ENCODE data around the gene DYNC1H1. TPM values are rescaled to one million over a fixed set of nuclear protein-coding genes. Genes with fewer than 3 reads are reported as not detected.
"Not testable (repeated sequence)": the region's sequence is repeated elsewhere in the genome, so short reads cannot be mapped to it uniquely, and the experiment has no call there.

Gene DYNC1H1
- total and polyA plus RNA-seq, 2 donors (not counting 1 experiment from before 2014, with no cell fraction given), result 128 to 677 TPM

DNA sequence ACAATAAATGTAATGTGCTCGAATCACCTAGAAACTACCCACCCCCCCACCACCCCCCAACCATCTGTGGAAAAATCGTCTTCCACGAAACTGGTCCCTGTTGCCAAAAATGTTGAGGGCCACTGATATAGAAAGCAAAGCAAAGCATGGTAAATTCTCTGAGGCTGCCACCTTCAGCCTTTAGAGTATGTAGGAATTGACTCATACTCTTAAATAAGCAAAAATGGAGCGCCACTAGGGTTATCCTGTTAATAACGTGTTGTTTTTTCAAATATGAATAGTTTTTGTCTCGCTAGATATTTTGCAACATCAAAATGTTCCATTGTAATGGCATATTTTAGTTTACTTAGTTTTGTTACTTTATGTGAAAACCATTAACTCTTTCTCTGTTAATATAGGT is 18.2 kb downstream of the DYNC1H1 start:
- Histone ChIP-seq H3K27me3 (ENCODE audit: control insufficient read depth, insufficient read depth, low read length) (no peaks in the 10 kb centered on the region), H3K27ac (ENCODE audit: insufficient read depth, low read length) (no peak overlapping the region), H3K79me2 (ENCODE audit: control insufficient read depth, insufficient read depth, low read length) (peaks cover 45% of the 10 kb centered on the region), H3K4me3 (replicated peaks in 1 of 4; ENCODE audit: control extremely low read depth in 1 of 4, insufficient read depth in 1 of 4, low read depth in 3 of 4, low read length in 4 of 4) (no peak overlapping the region), H3K4me2 (ENCODE audit: extremely low read depth, insufficient read depth, low read length) (no peak overlapping the region), H3K36me3 (ENCODE audit: control insufficient read depth, insufficient read depth, low read length) (peaks cover 31% of the 10 kb centered on the region), H4K20me1 (ENCODE audit: control insufficient read depth, extremely low read depth, insufficient read depth, low read length) (no peaks in the 10 kb centered on the region), H3K4me1 (ENCODE audit: control insufficient read depth, extremely low read depth, insufficient read depth, low read length) (peaks cover 8% of the 10 kb centered on the region), H3K9ac (ENCODE audit: insufficient read depth, low read length) (no peak overlapping the region), H2AFZ (ENCODE audit: low read length) (no peak overlapping the region), H3K9me3 (ENCODE audit: control insufficient read depth, insufficient read depth, low read depth, low read length) (no peaks in the 10 kb centered on the region)
- TF ChIP-seq EZH2 (IDR thresholded peaks at IDR 0.05; ENCODE audit: low read length, missing control alignments), result no peak
- TF ChIP-seq, protein P1, sequence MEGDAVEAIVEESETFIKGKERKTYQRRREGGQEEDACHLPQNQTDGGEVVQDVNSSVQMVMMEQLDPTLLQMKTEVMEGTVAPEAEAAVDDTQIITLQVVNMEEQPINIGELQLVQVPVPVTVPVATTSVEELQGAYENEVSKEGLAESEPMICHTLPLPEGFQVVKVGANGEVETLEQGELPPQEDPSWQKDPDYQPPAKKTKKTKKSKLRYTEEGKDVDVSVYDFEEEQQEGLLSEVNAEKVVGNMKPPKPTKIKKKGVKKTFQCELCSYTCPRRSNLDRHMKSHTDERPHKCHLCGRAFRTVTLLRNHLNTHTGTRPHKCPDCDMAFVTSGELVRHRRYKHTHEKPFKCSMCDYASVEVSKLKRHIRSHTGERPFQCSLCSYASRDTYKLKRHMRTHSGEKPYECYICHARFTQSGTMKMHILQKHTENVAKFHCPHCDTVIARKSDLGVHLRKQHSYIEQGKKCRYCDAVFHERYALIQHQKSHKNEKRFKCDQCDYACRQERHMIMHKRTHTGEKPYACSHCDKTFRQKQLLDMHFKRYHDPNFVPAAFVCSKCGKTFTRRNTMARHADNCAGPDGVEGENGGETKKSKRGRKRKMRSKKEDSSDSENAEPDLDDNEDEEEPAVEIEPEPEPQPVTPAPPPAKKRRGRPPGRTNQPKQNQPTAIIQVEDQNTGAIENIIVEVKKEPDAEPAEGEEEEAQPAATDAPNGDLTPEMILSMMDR (conservative IDR thresholded peaks at IDR 0.05 in 1 of 2, IDR thresholded peaks at IDR 0.05 in 1 of 2; ENCODE audit: low read depth in 1 of 2, low read length in 2 of 2), result no peak
- DNase-seq (ENCODE audit: low read depth in 2 of 2), result peak in 1 of 2 donors; percentile 27

DNA sequence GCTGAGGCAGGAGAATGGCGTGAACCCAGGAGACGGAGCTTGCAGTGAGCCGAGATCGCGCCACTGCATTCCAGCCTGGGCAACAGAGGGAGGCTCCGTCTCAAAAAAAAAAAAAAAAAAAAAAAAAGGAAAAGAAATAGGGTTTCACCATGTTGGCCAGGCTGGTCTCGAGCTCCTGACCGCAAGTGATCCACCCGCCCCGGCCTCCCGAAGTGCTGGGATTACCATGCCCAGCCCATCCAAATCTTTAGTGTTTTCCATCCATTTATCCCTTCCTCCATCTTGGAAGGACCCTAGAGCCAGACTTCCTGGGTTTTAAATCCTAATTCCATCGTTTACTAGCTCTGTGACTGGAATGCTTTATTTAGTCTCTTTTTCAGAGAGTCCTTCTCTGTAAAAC is 20.5 kb downstream of the DYNC1H1 start:
- H4K20me1 ChIP-seq (ENCODE audit: control insufficient read depth, extremely low read depth, insufficient read depth, low read length); DNase-seq (ENCODE audit: low read depth in 2 of 2); H3K9ac ChIP-seq (ENCODE audit: insufficient read depth, low read length); H3K4me2 ChIP-seq (ENCODE audit: extremely low read depth, insufficient read depth, low read length); H3K4me3 ChIP-seq (replicated peaks in 1 of 4; ENCODE audit: control extremely low read depth in 1 of 4, insufficient read depth in 1 of 4, low read depth in 3 of 4, low read length in 4 of 4); H3K4me1 ChIP-seq (ENCODE audit: control insufficient read depth, extremely low read depth, insufficient read depth, low read length); H2AFZ ChIP-seq (ENCODE audit: low read length); H3K27me3 ChIP-seq (ENCODE audit: control insufficient read depth, insufficient read depth, low read length); H3K9me3 ChIP-seq (ENCODE audit: control insufficient read depth, insufficient read depth, low read depth, low read length); H3K27ac ChIP-seq (ENCODE audit: insufficient read depth, low read length): not testable (repeated sequence)
- Histone ChIP-seq H3K36me3 (ENCODE audit: control insufficient read depth, insufficient read depth, low read length) (peaks cover 41% of the 10 kb centered on the region), H3K79me2 (ENCODE audit: control insufficient read depth, insufficient read depth, low read length) (peaks cover 31% of the 10 kb centered on the region)

DNA sequence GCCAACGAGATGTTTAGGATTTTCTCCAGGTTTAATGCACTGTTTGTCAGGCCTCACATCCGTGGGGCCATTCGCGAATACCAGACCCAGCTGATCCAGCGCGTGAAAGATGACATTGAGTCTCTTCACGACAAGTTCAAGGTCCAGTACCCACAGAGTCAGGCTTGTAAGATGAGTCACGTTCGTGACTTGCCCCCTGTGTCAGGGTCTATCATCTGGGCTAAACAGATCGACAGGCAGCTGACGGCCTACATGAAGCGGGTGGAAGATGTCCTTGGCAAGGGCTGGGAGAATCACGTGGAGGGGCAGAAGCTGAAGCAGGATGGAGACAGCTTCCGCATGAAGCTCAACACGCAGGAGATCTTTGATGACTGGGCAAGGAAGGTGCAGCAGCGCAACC is 21.6 kb downstream of the DYNC1H1 start:
- Histone ChIP-seq H4K20me1 (ENCODE audit: control insufficient read depth, extremely low read depth, insufficient read depth, low read length) (no peaks in the 10 kb centered on the region), H3K9me3 (ENCODE audit: control insufficient read depth, insufficient read depth, low read depth, low read length) (no peaks in the 10 kb centered on the region), H2AFZ (ENCODE audit: low read length) (no peak overlapping the region), H3K4me1 (ENCODE audit: control insufficient read depth, extremely low read depth, insufficient read depth, low read length) (no peaks in the 10 kb centered on the region), H3K9ac (ENCODE audit: insufficient read depth, low read length) (no peak overlapping the region), H3K27me3 (ENCODE audit: control insufficient read depth, insufficient read depth, low read length) (no peaks in the 10 kb centered on the region), H3K36me3 (ENCODE audit: control insufficient read depth, insufficient read depth, low read length) (peaks cover 44% of the 10 kb centered on the region), H3K79me2 (ENCODE audit: control insufficient read depth, insufficient read depth, low read length) (peaks cover 36% of the 10 kb centered on the region), H3K4me2 (ENCODE audit: extremely low read depth, insufficient read depth, low read length) (no peak overlapping the region), H3K4me3 (replicated peaks in 1 of 4; ENCODE audit: control extremely low read depth in 1 of 4, insufficient read depth in 1 of 4, low read depth in 3 of 4, low read length in 4 of 4) (no peak overlapping the region), H3K27ac (ENCODE audit: insufficient read depth, low read length) (no peak overlapping the region)
- no peak for TF ChIP-seq EZH2 (IDR thresholded peaks at IDR 0.05; ENCODE audit: low read length, missing control alignments)
- TF ChIP-seq, protein P1 (conservative IDR thresholded peaks at IDR 0.05 in 1 of 2, IDR thresholded peaks at IDR 0.05 in 1 of 2; ENCODE audit: low read depth in 1 of 2, low read length in 2 of 2), result no peak
- no peak for DNase-seq (ENCODE audit: low read depth in 2 of 2)

Data from fibroblast of lung (primary cell).